Caco-2 (cell line): ENCODE data around the gene YJU2. TPM values are rescaled to one million over a fixed set of nuclear protein-coding genes. Genes with fewer than 3 reads are reported as not detected.

Experiments
- BruUV-seq: library from RNA; stranded (reverse); fragments of 400-500 nt; replicated peaks from 2 replicates; lab custom pipeline; 2021; lab: Mats Ljungman, UMichigan
- CTCF ChIA-PET: fragments of 300-600 bp; sonication (Branson Sonifier 250); formaldehyde crosslinking; loops from one replicate; lab custom pipeline; 2022; ENCODE audit warnings: antibody characterized with exemption; lab: Charles Lee
- POLR2A ChIA-PET: fragments of 300-600 bp; sonication (Branson Sonifier 250); formaldehyde crosslinking; loops from one replicate; lab custom pipeline; 2022; ENCODE audit warnings: antibody characterized with exemption; lab: Charles Lee
- DNase-seq, 2 experiments: peaks; one replicate each; pipeline versions ENCODE4 v3.0.0 to v3.0.0-alpha.2; 2020 to 2022
- H3K27me3 ChIP-seq: replicated peaks from 2 replicates; pipeline ENCODE4 v1.6.0; 2011; ENCODE audit warnings: low read length; ENCODE audit not compliant: control insufficient read depth, insufficient read depth
- H3K36me3 ChIP-seq: 2 replicates; pipeline ENCODE4 v1.5.1; 2011; ENCODE audit warnings: low read length; ENCODE audit not compliant: control insufficient read depth, insufficient read depth
- H3K4me1 ChIP-seq: fragments of 250-450 bp; sonication (Bioruptor Pico); 2 replicates; pipeline ENCODE4 v1.5.1; 2020; ENCODE audit warnings: mild to moderate bottlenecking
- H3K4me3 ChIP-seq: 2 replicates; pipeline ENCODE4 v1.5.1; 2011; ENCODE audit warnings: low read depth, mild to moderate bottlenecking, control low read depth, low read length
- H3K9me3 ChIP-seq: fragments of 250-450 bp; sonication (Bioruptor Pico); 2 replicates; pipeline ENCODE4 v1.5.1; 2020; ENCODE audit warnings: mild to moderate bottlenecking, moderate library complexity
- H3K27ac Mint-ChIP-seq: one replicate; pipeline ENCODE4 v1.8.0; 2022; ENCODE audit warnings: mixed read lengths; ENCODE audit not compliant: unreplicated experiment
- H3K27me3 Mint-ChIP-seq: one replicate; pipeline ENCODE4 v1.8.0; 2022; ENCODE audit warnings: mixed read lengths; ENCODE audit not compliant: insufficient read depth, unreplicated experiment
- H3K36me3 Mint-ChIP-seq: one replicate; pipeline ENCODE4 v1.8.0; 2022; ENCODE audit warnings: mild to moderate bottlenecking, mixed read lengths; ENCODE audit not compliant: insufficient read depth, unreplicated experiment
- H3K4me1 Mint-ChIP-seq: one replicate; pipeline ENCODE4 v1.8.0; 2022; ENCODE audit warnings: low read depth, mixed read lengths; ENCODE audit not compliant: unreplicated experiment
- H3K4me3 Mint-ChIP-seq: one replicate; pipeline ENCODE4 v1.8.0; 2022; ENCODE audit warnings: mild to moderate bottlenecking, moderate library complexity, mixed read lengths; ENCODE audit not compliant: unreplicated experiment
- H3K9me3 Mint-ChIP-seq: one replicate; pipeline ENCODE4 v1.8.0; 2022; ENCODE audit warnings: mixed read lengths; ENCODE audit not compliant: unreplicated experiment
- CTCF ChIP-seq, 2 experiments: fragments of 200-600 bp in 1 of 2; IDR thresholded peaks; 1 replicate in 1 of 2; 2 replicates in 1 of 2; pipeline versions ENCODE4 v1.5.1 to v1.8.0; 2011 to 2022; ENCODE audit warnings: antibody characterized with exemption in 1 of 2, control low read depth in 1 of 2, inconsistent platforms in 1 of 2, low read depth in 1 of 2, low read length in 1 of 2, mild to moderate bottlenecking in 1 of 2, moderate library complexity in 1 of 2; ENCODE audit not compliant: insufficient read depth in 1 of 2, severe bottlenecking in 1 of 2, unreplicated experiment in 1 of 2
- intact Hi-C: fragments of 100-400 bp; cut with micrococcal nuclease; formaldehyde crosslinking; loops from one replicate; pipeline ENCODE4 v1.10.0; 2022; ENCODE audit not compliant: unreplicated experiment
- total RNA-seq: library from RNA; stranded (reverse); gene quantifications from 2 replicates; pipeline ENCODE4 v1.2.3, GENCODE V29; 2022

The YJU2 gene
- total RNA-seq, 1 experiment from 2014 or later, result 19.5 TPM

- Mint-ChIP-seq H3K36me3 (no peaks in the 10 kb centered on the region), H3K4me3 (no peak overlapping the region), H3K4me1 (peaks cover 6% of the 10 kb centered on the region), H3K9me3 (no peaks in the 10 kb centered on the region), H3K27ac (peak overlapping the region; percentile 32), H3K27me3 (no peaks in the 10 kb centered on the region)
- Histone ChIP-seq H3K4me3 (no peak overlapping the region), H3K36me3 (no peaks in the 10 kb centered on the region), H3K27me3 (no peaks in the 10 kb centered on the region), H3K4me1 (no peaks in the 10 kb centered on the region), H3K9me3 (no peaks in the 10 kb centered on the region)
- CTCF ChIA-PET, result interaction anchor here (0.5 to 1.0 kb wide), 9 partner anchors 24 to 464 kb away, joined by 3 to 7 read pairs (median 4); no protein-coding TSS in a partner anchor
- POLR2A ChIA-PET, result interaction anchor here (0.6 to 0.7 kb wide), 2 partner anchors 122 to 506 kb away, joined by 8 to 15 read pairs; no protein-coding TSS in a partner anchor
- no TSS peak for BruUV-seq
- intact Hi-C loops, result no loop called here
- peak; percentile 26 to 56 for TF ChIP-seq CTCF (IDR thresholded peaks at IDR 0.05; ENCODE audit: insufficient read depth in 1 of 2, low read depth in 1 of 2, low read length in 1 of 2, severe bottlenecking in 1 of 2, unreplicated experiment in 1 of 2)
- peak in 1 of 2 experiments; percentile 62 for DNase-seq
These were observed 38.3 kb upstream of the YJU2 start for GRCh38 chr19:4208385-4209094.

GRCh38 chr19:4210166-4210731, 36.6 kb upstream of the YJU2 start:
- intact Hi-C loops, result no loop called here
- H3K9me3 ChIP-seq, result no peaks in the 10 kb centered on the region
- H3K36me3 ChIP-seq, result no peaks in the 10 kb centered on the region
- Mint-ChIP-seq H3K4me1 (peaks cover 6% of the 10 kb centered on the region), H3K9me3 (no peaks in the 10 kb centered on the region), H3K27ac (no peak overlapping the region), H3K27me3 (no peaks in the 10 kb centered on the region), H3K4me3 (no peak overlapping the region), H3K36me3 (no peaks in the 10 kb centered on the region)
- BruUV-seq, result no TSS peak
- no peaks in the 10 kb centered on the region; the same call in 1 of the 2 replicates for H3K27me3 ChIP-seq
- no peak for TF ChIP-seq CTCF (IDR thresholded peaks at IDR 0.05; ENCODE audit: insufficient read depth in 1 of 2, low read depth in 1 of 2, low read length in 1 of 2, severe bottlenecking in 1 of 2, unreplicated experiment in 1 of 2)
- H3K4me3 ChIP-seq, result no peak overlapping the region
- no peaks in the 10 kb centered on the region for H3K4me1 ChIP-seq
- ChIA-PET POLR2A (no interaction called here), CTCF (no interaction called here)
- DNase-seq, result no peak

- no peaks in the 10 kb centered on the region for H3K4me1 ChIP-seq
- peaks cover 5% of the 10 kb centered on the region; the same call in 1 of the 2 replicates for H3K9me3 ChIP-seq
- H3K4me3 ChIP-seq, result no peak overlapping the region
- peaks cover 6% of the 10 kb centered on the region for H3K4me1 Mint-ChIP-seq
- BruUV-seq, result no TSS peak
- no peaks in the 10 kb centered on the region for H3K9me3 Mint-ChIP-seq
- H3K27me3 Mint-ChIP-seq, result no peaks in the 10 kb centered on the region
- no peak overlapping the region for H3K4me3 Mint-ChIP-seq
- no peaks in the 10 kb centered on the region; the same call in 1 of the 2 replicates for H3K27me3 ChIP-seq
- POLR2A ChIA-PET, result no interaction called here
- no peaks in the 10 kb centered on the region for H3K36me3 ChIP-seq
- intact Hi-C loops, result no loop called here
- CTCF ChIA-PET, result interaction anchor here (0.7 kb wide), 2 partner anchors 47 to 93 kb away, joined by 3 to 4 read pairs; no protein-coding TSS in a partner anchor
- H3K27ac Mint-ChIP-seq, result no peak overlapping the region
- DNase-seq, result no peak
- TF ChIP-seq CTCF (IDR thresholded peaks at IDR 0.05; ENCODE audit: insufficient read depth in 1 of 2, low read depth in 1 of 2, low read length in 1 of 2, severe bottlenecking in 1 of 2, unreplicated experiment in 1 of 2), result no peak
- no peaks in the 10 kb centered on the region for H3K36me3 Mint-ChIP-seq
These were observed 33.8 kb upstream of the YJU2 start for GRCh38 chr19:4213116-4213515.
